AG04450 (cell line): ENCODE results near the gene SORCS3. TPM values are rescaled to one million over a fixed set of nuclear protein-coding genes. Genes with fewer than 3 reads are reported as not detected.

Source experiments
- CTCF ChIA-PET: fragments of 300-600, 350-600 bp; formaldehyde crosslinking; extraction: SDS; loops from one replicate; lab custom pipeline; 2022; ENCODE audit warnings: antibody characterized with exemption, inconsistent platforms; lab: Charles Lee
- POLR2A ChIA-PET: fragments of 350-600 bp; formaldehyde crosslinking; extraction: SDS; loops from one replicate; lab custom pipeline; 2021; ENCODE audit warnings: antibody characterized with exemption, inconsistent platforms; lab: Yijun Ruan, JAX
- DNase-seq: peaks from one replicate; pipeline ENCODE4 v3.0.0-alpha.2; 2011; ENCODE audit warnings: low read depth, low spot score
- H3K27ac ChIP-seq: one replicate; pipeline ENCODE4 v1.5.1; 2012; ENCODE audit warnings: low read depth, low read length, control low read depth
- H3K27me3 ChIP-seq: one replicate; pipeline ENCODE4 v1.6.0; 2012; ENCODE audit warnings: low read length; ENCODE audit not compliant: control insufficient read depth, insufficient read depth
- H3K4me3 ChIP-seq: 2 replicates; pipeline ENCODE4 v1.5.1; 2011; ENCODE audit warnings: mild to moderate bottlenecking, low read depth, low read length, control low read depth
- H3K9me3 ChIP-seq: 2 replicates; pipeline ENCODE4 v1.5.1; 2012; ENCODE audit warnings: low read length; ENCODE audit not compliant: control insufficient read depth, insufficient read depth
- CTCF ChIP-seq: IDR thresholded peaks from 2 replicates; pipeline ENCODE4 v1.5.1; 2011; ENCODE audit warnings: low read depth, low read length, control low read depth, inconsistent platforms
- polyA plus RNA-seq: library from polyadenylated mRNA; depleted of rRNA; stranded (reverse); fragments of >200 nt; gene quantifications from 2 replicates; pipeline ENCODE4 v1.2.3, GENCODE V29; 2011

The SORCS3 gene
- polyA plus RNA-seq, 1 experiment, result not detected

- H3K4me3 ChIP-seq, result no peak overlapping the region
- H3K9me3 ChIP-seq, result peaks cover 28% of the 10 kb centered on the region; the same call in 1 of the 2 replicates
- CTCF ChIA-PET, result no interaction called here
- DNase-seq, result no peak
- POLR2A ChIA-PET, result no interaction called here
- H3K27me3 ChIP-seq, result no peaks in the 10 kb centered on the region
- no peak for TF ChIP-seq CTCF
- H3K27ac ChIP-seq, result no peak overlapping the region
Observed at GRCh38 chr10:104897696-104898095, 256.6 kb downstream of the SORCS3 start.

GRCh38 chr10:104899779-104900178 lies 258.7 kb downstream of the SORCS3 start:
- Histone ChIP-seq H3K27me3 (no peaks in the 10 kb centered on the region), H3K9me3 (peaks cover 15% of the 10 kb centered on the region; the same call in 1 of the 2 replicates), H3K27ac (no peak overlapping the region), H3K4me3 (no peak overlapping the region)
- CTCF ChIA-PET, result no interaction called here
- DNase-seq, result no peak
- TF ChIP-seq CTCF, result no peak
- POLR2A ChIA-PET, result no interaction called here

GRCh38 chr10:104903433-104903832 lies 262.3 kb downstream of the SORCS3 start:
- no peak for TF ChIP-seq CTCF
- H3K4me3 ChIP-seq, result no peak overlapping the region
- POLR2A ChIA-PET, result no interaction called here
- H3K9me3 ChIP-seq, result peaks cover 6% of the 10 kb centered on the region; the same call in 1 of the 2 replicates
- no peaks in the 10 kb centered on the region for H3K27me3 ChIP-seq
- no peak overlapping the region for H3K27ac ChIP-seq
- DNase-seq, result no peak
- CTCF ChIA-PET, result no interaction called here

GRCh38 chr10:104904753-104905323 lies 263.7 kb downstream of the SORCS3 start:
- Histone ChIP-seq H3K27ac (no peak overlapping the region), H3K27me3 (no peaks in the 10 kb centered on the region), H3K9me3 (peaks cover 13% of the 10 kb centered on the region; the same call in 1 of the 2 replicates), H3K4me3 (no peak overlapping the region)
- POLR2A ChIA-PET, result no interaction called here
- no peak for TF ChIP-seq CTCF
- DNase-seq, result no peak
- CTCF ChIA-PET, result no interaction called here

- ChIA-PET CTCF (no interaction called here), POLR2A (no interaction called here)
- Histone ChIP-seq H3K27me3 (no peaks in the 10 kb centered on the region), H3K27ac (no peak overlapping the region), H3K9me3 (peaks cover 20% of the 10 kb centered on the region; the same call in 1 of the 2 replicates), H3K4me3 (no peak overlapping the region)
- DNase-seq, result no peak
- TF ChIP-seq CTCF, result no peak
Observed at GRCh38 chr10:104906112-104906511, 265.0 kb downstream of the SORCS3 start.
